Measurements from ENCODE around the gene MTMR3.
A peak's percentile ranks its signal among the peaks of the same experiment; 100 is the strongest.

GRCh38 chr22:29837741-29838598 lies 45.0 kb upstream of the MTMR3 start, which contains the start of gene ASCC2:
- TF ChIP-seq, protein P1, sequence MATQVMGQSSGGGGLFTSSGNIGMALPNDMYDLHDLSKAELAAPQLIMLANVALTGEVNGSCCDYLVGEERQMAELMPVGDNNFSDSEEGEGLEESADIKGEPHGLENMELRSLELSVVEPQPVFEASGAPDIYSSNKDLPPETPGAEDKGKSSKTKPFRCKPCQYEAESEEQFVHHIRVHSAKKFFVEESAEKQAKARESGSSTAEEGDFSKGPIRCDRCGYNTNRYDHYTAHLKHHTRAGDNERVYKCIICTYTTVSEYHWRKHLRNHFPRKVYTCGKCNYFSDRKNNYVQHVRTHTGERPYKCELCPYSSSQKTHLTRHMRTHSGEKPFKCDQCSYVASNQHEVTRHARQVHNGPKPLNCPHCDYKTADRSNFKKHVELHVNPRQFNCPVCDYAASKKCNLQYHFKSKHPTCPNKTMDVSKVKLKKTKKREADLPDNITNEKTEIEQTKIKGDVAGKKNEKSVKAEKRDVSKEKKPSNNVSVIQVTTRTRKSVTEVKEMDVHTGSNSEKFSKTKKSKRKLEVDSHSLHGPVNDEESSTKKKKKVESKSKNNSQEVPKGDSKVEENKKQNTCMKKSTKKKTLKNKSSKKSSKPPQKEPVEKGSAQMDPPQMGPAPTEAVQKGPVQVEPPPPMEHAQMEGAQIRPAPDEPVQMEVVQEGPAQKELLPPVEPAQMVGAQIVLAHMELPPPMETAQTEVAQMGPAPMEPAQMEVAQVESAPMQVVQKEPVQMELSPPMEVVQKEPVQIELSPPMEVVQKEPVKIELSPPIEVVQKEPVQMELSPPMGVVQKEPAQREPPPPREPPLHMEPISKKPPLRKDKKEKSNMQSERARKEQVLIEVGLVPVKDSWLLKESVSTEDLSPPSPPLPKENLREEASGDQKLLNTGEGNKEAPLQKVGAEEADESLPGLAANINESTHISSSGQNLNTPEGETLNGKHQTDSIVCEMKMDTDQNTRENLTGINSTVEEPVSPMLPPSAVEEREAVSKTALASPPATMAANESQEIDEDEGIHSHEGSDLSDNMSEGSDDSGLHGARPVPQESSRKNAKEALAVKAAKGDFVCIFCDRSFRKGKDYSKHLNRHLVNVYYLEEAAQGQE (IDR thresholded peaks at IDR 0.05): peak; percentile 52
- TF ChIP-seq, protein P2, sequence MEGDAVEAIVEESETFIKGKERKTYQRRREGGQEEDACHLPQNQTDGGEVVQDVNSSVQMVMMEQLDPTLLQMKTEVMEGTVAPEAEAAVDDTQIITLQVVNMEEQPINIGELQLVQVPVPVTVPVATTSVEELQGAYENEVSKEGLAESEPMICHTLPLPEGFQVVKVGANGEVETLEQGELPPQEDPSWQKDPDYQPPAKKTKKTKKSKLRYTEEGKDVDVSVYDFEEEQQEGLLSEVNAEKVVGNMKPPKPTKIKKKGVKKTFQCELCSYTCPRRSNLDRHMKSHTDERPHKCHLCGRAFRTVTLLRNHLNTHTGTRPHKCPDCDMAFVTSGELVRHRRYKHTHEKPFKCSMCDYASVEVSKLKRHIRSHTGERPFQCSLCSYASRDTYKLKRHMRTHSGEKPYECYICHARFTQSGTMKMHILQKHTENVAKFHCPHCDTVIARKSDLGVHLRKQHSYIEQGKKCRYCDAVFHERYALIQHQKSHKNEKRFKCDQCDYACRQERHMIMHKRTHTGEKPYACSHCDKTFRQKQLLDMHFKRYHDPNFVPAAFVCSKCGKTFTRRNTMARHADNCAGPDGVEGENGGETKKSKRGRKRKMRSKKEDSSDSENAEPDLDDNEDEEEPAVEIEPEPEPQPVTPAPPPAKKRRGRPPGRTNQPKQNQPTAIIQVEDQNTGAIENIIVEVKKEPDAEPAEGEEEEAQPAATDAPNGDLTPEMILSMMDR (IDR thresholded peaks at IDR 0.05; ENCODE audit: low read depth, low read length, missing input control): peak; percentile 35
- peak; percentile 71 to 91 for TF ChIP-seq GABPA (IDR thresholded peaks at IDR 0.05 in 1 of 2, conservative IDR thresholded peaks at IDR 0.05 in 1 of 2)
